ENCODE results near the gene MPLKIP.
"Not testable (repeated sequence)": the region's sequence is repeated elsewhere in the genome, so short reads cannot be mapped to it uniquely, and the experiment has no call there.

MPLKIP gene

GRCh38 chr7:40134428-40135316 lies at the start of gene MPLKIP, which contains the start of gene SUGCT:
Gene MPLKIP, minus strand, starts transcription at chr7:40134622. Its CDS starts 55 bp downstream, at chr7:40134567.
Gene SUGCT, plus strand, starts transcription at chr7:40135005.
- peak; percentile 44 for DNase-seq

GRCh38 chr7:40182452-40182851 lies 48.0 kb upstream of the MPLKIP start:
- DNase-seq, result no peak

GRCh38 chr7:40177071-40177470 lies 42.6 kb upstream of the MPLKIP start:
- DNase-seq, result no peak

DNA sequence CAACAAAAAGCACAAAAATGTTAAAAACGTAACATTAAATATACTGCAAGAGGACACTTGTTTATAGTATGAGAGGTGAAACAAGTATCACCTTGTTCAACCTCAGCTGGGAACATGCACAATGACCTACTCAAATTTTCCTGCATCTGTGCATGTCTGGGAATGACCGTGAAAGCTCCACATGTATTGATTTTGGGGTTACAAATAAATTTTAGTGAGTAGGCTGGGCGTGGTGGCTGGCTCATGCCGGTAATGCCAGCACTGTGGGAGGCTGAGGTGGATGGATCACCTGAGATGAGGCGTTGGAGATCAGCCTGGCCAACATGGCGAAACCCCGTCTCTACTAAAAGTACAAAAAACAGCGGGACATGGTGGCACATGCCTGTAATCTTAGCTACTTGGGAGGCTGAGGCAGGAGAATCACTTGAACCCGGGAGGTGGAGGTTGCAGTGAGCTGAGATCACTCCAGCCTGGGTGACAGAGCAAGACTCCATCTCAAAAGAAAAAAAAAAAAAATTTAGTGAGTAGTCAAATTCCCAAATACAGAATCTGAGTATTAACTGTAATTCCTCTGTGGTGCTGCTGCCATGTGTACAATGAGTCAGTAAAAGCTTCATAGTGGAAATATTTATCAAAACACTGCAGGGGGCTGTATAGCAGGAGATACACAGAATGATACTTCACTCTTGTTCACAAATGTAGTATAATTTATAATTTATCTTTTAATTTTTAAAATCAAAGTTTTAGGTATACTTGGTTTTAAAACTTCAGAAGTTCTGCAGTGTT lies 41.5 kb upstream of the MPLKIP start:
- DNase-seq, result no peak

DNA sequence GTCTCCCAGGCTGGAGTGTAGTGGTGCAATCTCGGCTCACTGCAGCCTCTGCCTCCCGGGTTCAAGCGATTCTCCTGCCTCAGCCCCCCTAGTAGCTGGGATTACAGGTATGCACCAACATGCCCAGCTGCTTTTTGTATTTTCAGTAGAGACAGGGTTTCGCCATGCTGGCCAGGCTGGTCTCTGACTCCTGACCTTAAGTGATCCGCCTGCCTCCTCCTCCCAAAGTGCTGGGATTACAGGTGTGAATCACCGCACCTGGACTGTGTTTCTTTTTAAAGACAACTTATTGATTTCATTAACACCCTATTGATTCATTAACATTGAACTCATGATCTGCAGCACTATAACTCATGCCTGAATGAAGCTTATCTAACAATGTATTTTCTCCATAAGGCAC lies 40.8 kb upstream of the MPLKIP start:
- DNase-seq, result not testable (repeated sequence)

GRCh38 chr7:40173121-40173520 lies 38.7 kb upstream of the MPLKIP start:
- DNase-seq, result not testable (repeated sequence)

GRCh38 chr7:40168266-40168665 lies 33.8 kb upstream of the MPLKIP start:
- DNase-seq, result not testable (repeated sequence)

DNA sequence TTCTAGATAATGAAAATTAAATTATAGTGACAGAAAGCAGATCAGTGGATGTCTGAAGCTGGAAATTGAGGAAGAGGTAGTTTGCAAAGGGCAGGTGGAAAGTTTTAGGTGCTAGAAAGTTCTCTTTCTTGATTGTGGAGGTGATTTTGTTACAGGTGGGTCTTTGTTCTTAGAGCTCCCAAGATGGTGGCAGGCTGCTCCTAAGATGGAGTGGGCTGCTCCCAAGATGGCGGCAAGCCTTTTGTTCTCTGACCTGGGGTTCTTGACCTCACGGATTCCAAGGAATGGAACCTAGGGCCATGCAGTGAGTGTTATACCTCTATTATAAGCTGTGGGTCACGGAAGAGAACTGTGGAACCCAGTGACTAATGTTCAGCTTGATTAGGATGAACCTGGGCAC lies 32.9 kb upstream of the MPLKIP start:
- no peak for DNase-seq

GRCh38 chr7:40165216-40165615 lies 30.8 kb upstream of the MPLKIP start:
- no peak for DNase-seq

DNA sequence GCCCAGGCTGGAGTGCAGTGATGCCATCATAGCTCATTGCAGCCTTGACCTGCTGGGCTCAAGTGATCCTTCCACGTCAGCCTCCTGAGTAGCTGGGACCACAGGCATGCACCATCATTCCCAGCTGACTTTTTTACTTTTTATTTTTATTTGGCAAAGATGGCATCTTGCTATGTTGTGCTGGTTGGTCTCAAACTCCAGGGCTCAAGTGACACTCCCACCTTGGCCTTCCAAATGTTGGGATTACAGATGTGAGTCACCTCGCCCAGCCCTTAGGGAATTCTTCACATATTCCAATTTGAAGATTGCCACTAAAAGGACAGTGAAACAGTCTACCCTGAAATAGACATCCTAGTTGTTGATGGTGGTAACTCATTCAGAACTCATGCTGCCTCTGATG lies 28.1 kb upstream of the MPLKIP start:
- no peak for DNase-seq

DNA sequence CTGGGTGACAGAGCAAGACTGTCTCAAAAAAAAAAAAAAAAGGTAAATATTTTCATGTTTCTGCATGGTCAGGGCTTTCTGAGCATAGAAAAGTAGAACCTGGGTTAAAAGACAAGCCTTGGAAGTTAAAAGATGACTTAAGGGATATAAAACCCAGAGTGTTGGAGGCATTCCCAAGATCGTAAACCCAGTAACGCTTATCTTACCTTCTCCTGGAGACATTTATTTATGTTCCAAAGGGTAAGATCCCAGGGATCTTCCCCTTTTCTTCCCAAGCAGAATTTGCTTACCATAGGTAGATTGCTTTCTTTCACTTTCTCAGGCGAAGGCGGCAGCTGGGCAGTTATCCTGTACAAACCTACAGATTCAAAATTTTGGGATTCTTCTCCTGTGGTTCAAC lies 22.6 kb upstream of the MPLKIP start:
- DNase-seq, result no peak

GRCh38 chr7:40151504-40151903 lies 17.1 kb upstream of the MPLKIP start:
- DNase-seq, result no peak

DNA sequence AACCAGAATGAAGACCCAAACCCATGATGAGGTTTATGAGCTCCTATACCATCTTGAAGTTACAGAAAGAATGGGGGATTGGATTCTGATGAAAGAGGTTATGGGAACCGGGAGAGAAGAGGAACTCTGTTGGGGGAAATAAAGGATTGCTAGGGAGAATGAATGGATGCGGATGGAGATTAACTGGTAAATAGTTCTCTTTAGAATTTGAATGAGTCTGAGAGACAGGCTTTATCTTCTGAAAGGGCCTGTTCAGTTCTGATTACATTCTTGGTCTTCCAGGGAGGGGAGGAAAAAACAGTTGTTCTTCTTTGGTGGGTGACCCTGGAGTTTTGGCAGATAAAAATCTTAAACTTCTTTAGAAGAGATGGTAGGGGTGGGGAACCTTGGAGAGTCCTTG lies 14.2 kb upstream of the MPLKIP start:
- no peak for DNase-seq

DNA sequence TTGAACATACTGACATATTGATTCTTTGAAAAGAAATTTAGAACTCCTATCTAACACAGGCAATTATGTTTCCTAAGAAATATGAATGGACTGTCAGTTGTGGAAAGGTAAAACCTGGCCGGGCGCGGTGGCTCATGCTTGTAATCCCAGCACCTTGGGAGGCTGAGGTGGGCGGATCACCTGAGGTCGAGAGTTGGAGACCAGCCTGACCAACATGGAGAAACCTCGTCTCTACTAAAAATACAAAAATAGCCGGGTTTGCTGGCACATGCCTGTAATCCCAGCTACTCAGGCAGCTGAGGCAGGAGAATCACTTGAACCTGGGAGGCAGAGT lies 13.8 kb upstream of the MPLKIP start:
- not testable (repeated sequence) for DNase-seq

- no peak for DNase-seq
These were observed 13.2 kb upstream of the MPLKIP start for GRCh38 chr7:40147371-40148246.

DNA sequence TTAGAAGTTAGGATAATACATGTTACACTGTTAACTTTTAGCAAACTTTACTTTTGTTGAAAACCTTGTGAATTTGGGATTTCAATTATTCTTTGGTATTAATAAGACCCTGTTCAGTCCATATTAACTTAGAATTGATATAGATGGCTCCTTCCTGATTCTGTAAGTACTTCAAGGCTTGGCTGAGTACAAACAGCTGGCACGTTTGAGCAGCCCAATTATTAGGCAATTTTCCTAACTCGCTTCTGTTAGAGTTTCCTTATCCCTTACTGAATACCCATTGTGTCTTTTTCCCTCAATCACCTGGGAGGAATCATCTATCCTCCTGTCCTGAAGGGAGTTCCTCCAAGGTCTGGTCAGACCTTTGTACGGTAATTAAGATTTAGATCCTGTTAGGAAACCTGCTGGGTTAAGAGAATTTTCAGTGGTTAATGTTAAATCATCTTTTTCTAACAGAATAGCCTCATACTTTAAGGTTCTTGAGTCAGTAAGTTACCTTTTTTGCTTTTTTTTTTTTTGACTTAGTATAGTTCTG lies 11.2 kb upstream of the MPLKIP start:
- DNase-seq, result not testable (repeated sequence)

- not testable (repeated sequence) for DNase-seq
These were observed 7.5 kb upstream of the MPLKIP start for GRCh38 chr7:40141916-40142315.

GRCh38 chr7:40139891-40140290 lies 5.5 kb upstream of the MPLKIP start:
- DNase-seq, result not testable (repeated sequence)

DNA sequence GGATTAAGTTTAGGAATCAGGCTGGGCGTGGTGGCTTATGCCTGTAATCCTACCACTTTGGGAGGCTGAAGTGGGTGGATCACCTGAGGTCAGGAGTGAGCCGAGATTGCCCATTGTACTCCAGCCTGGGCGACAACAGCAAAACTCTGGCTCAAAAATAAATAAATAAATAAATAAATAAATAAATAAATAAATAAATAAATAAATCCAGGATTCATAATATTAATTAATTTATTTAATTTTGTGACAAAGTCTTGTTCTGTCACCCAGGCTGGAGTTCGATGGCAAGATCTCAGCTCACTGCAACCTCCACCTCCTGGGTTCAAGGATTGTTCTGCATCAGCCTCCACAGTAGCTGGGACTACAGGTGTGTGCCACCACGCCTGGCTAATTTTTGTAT lies 4.6 kb upstream of the MPLKIP start:
- DNase-seq, result no peak

- DNase-seq, result no peak
These were observed 3.1 kb upstream of the MPLKIP start for GRCh38 chr7:40137563-40137962.

- DNase-seq, result no peak
These were observed 842 bp upstream of the MPLKIP start for GRCh38 chr7:40135317-40135610.

DNA sequence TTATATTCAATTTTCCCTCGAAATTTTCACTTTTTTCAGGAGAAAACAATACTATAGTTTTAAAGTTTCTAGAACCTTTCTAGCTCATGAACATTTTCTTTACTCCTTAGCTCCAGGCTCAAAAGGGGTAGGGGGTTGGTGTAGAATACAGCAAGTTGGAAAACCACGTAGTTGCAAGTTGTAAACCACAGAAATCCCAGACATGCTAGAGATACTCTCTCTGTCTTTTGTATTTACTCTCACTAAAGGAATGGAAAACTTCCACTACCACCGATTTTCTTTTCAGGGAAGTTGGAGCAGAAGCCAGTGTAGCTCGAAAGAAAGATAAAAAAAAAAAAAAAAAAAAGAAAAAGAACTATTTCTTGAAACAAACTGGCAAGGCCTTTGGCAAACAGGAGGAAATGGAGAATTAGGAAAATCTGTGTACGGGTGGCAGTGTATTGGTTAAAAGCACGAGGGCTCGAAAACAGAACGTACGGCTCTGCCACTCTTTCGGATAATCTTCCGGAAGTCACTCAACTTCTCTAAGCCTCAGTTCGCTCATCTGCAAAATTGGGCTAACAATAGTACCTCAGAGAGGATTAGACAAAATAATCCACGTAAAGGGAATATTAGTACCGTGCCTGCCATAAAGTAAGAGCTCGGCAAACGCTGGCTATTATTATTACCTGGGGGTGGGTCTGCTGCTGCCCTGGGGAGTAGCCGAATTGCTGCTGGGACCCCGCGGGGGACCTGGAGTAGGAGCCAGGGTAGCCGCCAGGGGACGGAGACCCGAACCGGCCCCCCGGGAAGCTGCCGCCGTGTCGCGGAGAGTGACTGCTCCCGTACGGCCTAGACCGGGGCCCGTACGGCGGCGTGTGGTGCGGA lies 628 bp downstream of the MPLKIP start:
- DNase-seq, result peak; percentile 44
